ENCODE measurements around the gene FAM3D.

- TF ChIP-seq MAZ (IDR thresholded peaks at IDR 0.05; ENCODE audit: borderline replicate concordance, low read depth, low read length): no peak
- no peak for TF ChIP-seq CEBPB (IDR thresholded peaks at IDR 0.05)
- no peak for TF ChIP-seq CBX2 (IDR thresholded peaks at IDR 0.05; ENCODE audit: borderline replicate concordance, low read depth)
- TF ChIP-seq BHLHE40 (IDR thresholded peaks at IDR 0.05; ENCODE audit: low read depth, low read length): no peak
- no peak for TF ChIP-seq CTCF (IDR thresholded peaks at IDR 0.05)
- TF ChIP-seq SREBF2 (IDR thresholded peaks at IDR 0.05): no peak
Observed at GRCh38 chr3:58696093-58696492, 29.5 kb upstream of the FAM3D start.

Data from A549 (cell line).